Measurements from ENCODE around the gene EDN2.

Gene EDN2

GRCh38 chr1:41474490-41475271 lies 9.8 kb downstream of the EDN2 start:
- no peak for DNase-seq (ENCODE audit: low read depth)
- H3K4me3 ChIP-seq (ENCODE audit: low read depth, low read length): no peak overlapping the region
- no peak for TF ChIP-seq CTCF (IDR thresholded peaks at IDR 0.05; ENCODE audit: low read depth, low read length, missing control alignments)

- DNase-seq (ENCODE audit: low read depth): no peak
- no peak for TF ChIP-seq CTCF (IDR thresholded peaks at IDR 0.05; ENCODE audit: low read depth, low read length, missing control alignments)
- no peak overlapping the region for H3K4me3 ChIP-seq (ENCODE audit: low read depth, low read length)
Observed at GRCh38 chr1:41473738-41474362, 10.6 kb downstream of the EDN2 start.

GRCh38 chr1:41471658-41472057 lies 12.8 kb downstream of the EDN2 start:
- no peak overlapping the region for H3K4me3 ChIP-seq (ENCODE audit: low read depth, low read length)
- TF ChIP-seq CTCF (IDR thresholded peaks at IDR 0.05; ENCODE audit: low read depth, low read length, missing control alignments): no peak
- DNase-seq (ENCODE audit: low read depth): no peak

- no peak for TF ChIP-seq CTCF (IDR thresholded peaks at IDR 0.05; ENCODE audit: low read depth, low read length, missing control alignments)
- DNase-seq (ENCODE audit: low read depth): no peak
- no peak overlapping the region for H3K4me3 ChIP-seq (ENCODE audit: low read depth, low read length)
Observed at GRCh38 chr1:41469706-41470105, 14.8 kb downstream of the EDN2 start.

GRCh38 chr1:41468122-41468762 lies 16.2 kb downstream of the EDN2 start:
- no peak for TF ChIP-seq CTCF (IDR thresholded peaks at IDR 0.05; ENCODE audit: low read depth, low read length, missing control alignments)
- H3K4me3 ChIP-seq (ENCODE audit: low read depth, low read length): no peak overlapping the region
- DNase-seq (ENCODE audit: low read depth): no peak

GRCh38 chr1:41467673-41468072 lies 16.8 kb downstream of the EDN2 start:
- no peak overlapping the region for H3K4me3 ChIP-seq (ENCODE audit: low read depth, low read length)
- TF ChIP-seq CTCF (IDR thresholded peaks at IDR 0.05; ENCODE audit: low read depth, low read length, missing control alignments): no peak
- no peak for DNase-seq (ENCODE audit: low read depth)
